Spleen (tissue), 7 donors: ENCODE results near the gene ISG20.

Source experiments
- POLR2A ChIP-seq, 3 donors: fragments of 450-650 bp; IDR thresholded peaks; one replicate each; pipeline ENCODE4 v1.5.1; 2017; ENCODE audit warnings: antibody characterized with exemption in 3 of 3, mild to moderate bottlenecking in 1 of 3
- POLR2AphosphoS5 ChIP-seq, 3 donors: sonication (generic); formaldehyde crosslinking; IDR thresholded peaks; one replicate each; pipeline ENCODE4 v1.5.1; 2017; ENCODE audit warnings: antibody characterized with exemption in 3 of 3
- TF ChIP-seq, protein P1 (sequence below), 11 experiments: fragments of 200-600 bp in 7 of 11; fragments of 450-650 bp in 4 of 11; sonication (generic) in 4 of 11; IDR thresholded peaks in 8 of 11; conservative IDR thresholded peaks in 3 of 11; 1 replicate in 7 of 11; 2 replicates in 4 of 11; pipeline versions ENCODE4 v1.4.0 to v1.8.0; 2016 to 2021; ENCODE audit warnings: antibody characterized with exemption in 11 of 11, inconsistent platforms in 4 of 11, mild to moderate bottlenecking in 1 of 11
- donor health status: DM: no; HTN: no; CAD: no; lungs with moderate emphysema.
- donor health status: DM: no; HTN: no; CAD: no.
- donor health status: DM: no; HTN: no; CAD: no.

DNA sequence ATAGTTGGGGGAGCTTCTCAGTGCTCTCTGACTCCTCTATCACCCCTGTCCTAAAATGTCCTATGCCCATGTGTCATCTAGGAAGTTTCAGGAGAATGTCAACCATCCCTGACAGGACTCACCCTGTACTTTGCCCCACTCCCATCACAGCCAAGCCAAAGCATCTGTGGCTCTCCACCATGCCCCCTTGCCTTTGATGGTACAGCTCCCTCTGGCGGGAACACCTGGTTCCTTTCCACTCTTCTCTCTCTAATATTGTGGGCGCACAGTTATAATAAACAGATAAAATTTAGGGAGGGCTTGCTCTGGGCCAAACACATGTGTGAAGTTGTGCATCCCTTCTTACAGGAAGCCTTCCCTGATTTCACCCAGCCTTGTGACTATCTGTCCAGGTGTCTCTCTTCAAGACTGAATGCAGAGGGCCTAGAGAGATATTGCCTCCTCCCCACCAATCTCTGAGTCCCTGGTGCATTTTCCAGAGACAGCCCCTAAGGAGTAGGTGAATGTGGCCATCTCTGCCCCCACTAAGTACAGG lies 62.8 kb downstream of the ISG20 start:
- TF ChIP-seq POLR2AphosphoS5 (IDR thresholded peaks at IDR 0.05) (no peak), POLR2A (IDR thresholded peaks at IDR 0.05) (no peak)
- TF ChIP-seq, protein P1, sequence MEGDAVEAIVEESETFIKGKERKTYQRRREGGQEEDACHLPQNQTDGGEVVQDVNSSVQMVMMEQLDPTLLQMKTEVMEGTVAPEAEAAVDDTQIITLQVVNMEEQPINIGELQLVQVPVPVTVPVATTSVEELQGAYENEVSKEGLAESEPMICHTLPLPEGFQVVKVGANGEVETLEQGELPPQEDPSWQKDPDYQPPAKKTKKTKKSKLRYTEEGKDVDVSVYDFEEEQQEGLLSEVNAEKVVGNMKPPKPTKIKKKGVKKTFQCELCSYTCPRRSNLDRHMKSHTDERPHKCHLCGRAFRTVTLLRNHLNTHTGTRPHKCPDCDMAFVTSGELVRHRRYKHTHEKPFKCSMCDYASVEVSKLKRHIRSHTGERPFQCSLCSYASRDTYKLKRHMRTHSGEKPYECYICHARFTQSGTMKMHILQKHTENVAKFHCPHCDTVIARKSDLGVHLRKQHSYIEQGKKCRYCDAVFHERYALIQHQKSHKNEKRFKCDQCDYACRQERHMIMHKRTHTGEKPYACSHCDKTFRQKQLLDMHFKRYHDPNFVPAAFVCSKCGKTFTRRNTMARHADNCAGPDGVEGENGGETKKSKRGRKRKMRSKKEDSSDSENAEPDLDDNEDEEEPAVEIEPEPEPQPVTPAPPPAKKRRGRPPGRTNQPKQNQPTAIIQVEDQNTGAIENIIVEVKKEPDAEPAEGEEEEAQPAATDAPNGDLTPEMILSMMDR (IDR thresholded peaks at IDR 0.05 in 8 of 11, conservative IDR thresholded peaks at IDR 0.05 in 3 of 11): peak in 4 of 11 experiments; percentile 23 to 33 (median 27)
